ENCODE data around the gene FGD2. TPM values are rescaled to one million over a fixed set of nuclear protein-coding genes. Genes with fewer than 3 reads are reported as not detected.

FGD2 gene
- total RNA-seq, 4 donors from 2014 or later, result 2.7 to 9.2 (median 5.2) TPM

- H3K4me3 ChIP-seq (ENCODE audit: low read depth, poor library complexity, severe bottlenecking), result no peak overlapping the region
- no peak for DNase-seq (ENCODE audit: low spot score in 2 of 2)
- intact Hi-C loops (cut with DNase I; ENCODE audit: low total_unique reads), result no loop called here
- 76 to 91% methylated on average over 4 of the region's 4 CpGs for WGBS, 2 donors
- TF ChIP-seq CTCF (IDR thresholded peaks at IDR 0.05), result no peak
- TF ChIP-seq POLR2A (IDR thresholded peaks at IDR 0.05), result no peak
These were observed 40.5 kb upstream of the FGD2 start for GRCh38 chr6:36964908-36965307.

- DNase-seq (ENCODE audit: low spot score in 2 of 2), result no peak
- H3K4me3 ChIP-seq (ENCODE audit: low read depth, poor library complexity, severe bottlenecking), result no peak overlapping the region
- no peak for TF ChIP-seq CTCF (IDR thresholded peaks at IDR 0.05)
- no peak for TF ChIP-seq POLR2A (IDR thresholded peaks at IDR 0.05)
- intact Hi-C loops (cut with DNase I; ENCODE audit: low total_unique reads), result no loop called here
- WGBS, 2 donors, result 70 to 73% methylated on average over 3 of the region's 3 CpGs
These were observed 38.2 kb upstream of the FGD2 start for GRCh38 chr6:36967301-36967700.

GRCh38 chr6:36967757-36968156 lies 37.7 kb upstream of the FGD2 start:
- WGBS, 2 donors, result 65 to 76% methylated on average over 4 of the region's 4 CpGs
- DNase-seq (ENCODE audit: low spot score in 2 of 2), result no peak
- intact Hi-C loops (cut with DNase I; ENCODE audit: low total_unique reads), result no loop called here

GRCh38 chr6:36968266-36968977 lies 37.0 kb upstream of the FGD2 start:
- WGBS, 2 donors, result 44 to 55% methylated on average over 16 of the region's 16 CpGs
- H3K4me3 ChIP-seq (ENCODE audit: low read depth, poor library complexity, severe bottlenecking), result no peak overlapping the region
- TF ChIP-seq CTCF (IDR thresholded peaks at IDR 0.05), result no peak
- TF ChIP-seq POLR2A (IDR thresholded peaks at IDR 0.05), result no peak
- peak; percentile 82 to 93 for DNase-seq (ENCODE audit: low spot score in 2 of 2)
- intact Hi-C loops (cut with DNase I; ENCODE audit: low total_unique reads), result no loop called here

More at GRCh38 chr6:36967757-36968156, 37.7 kb upstream of the FGD2 start:
- no peak overlapping the region for H3K4me3 ChIP-seq (ENCODE audit: low read depth, poor library complexity, severe bottlenecking)
- TF ChIP-seq POLR2A (IDR thresholded peaks at IDR 0.05) (no peak), CTCF (IDR thresholded peaks at IDR 0.05) (no peak)

- WGBS, 2 donors, result 56 to 67% methylated on average over 13 to 14 of the region's 14 CpGs
These were observed 36.2 kb upstream of the FGD2 start for GRCh38 chr6:36969240-36969691.

More at GRCh38 chr6:36969240-36969691, 36.2 kb upstream of the FGD2 start:
- H3K4me3 ChIP-seq (ENCODE audit: low read depth, poor library complexity, severe bottlenecking), result no peak overlapping the region
- intact Hi-C loops (cut with DNase I; ENCODE audit: low total_unique reads), result no loop called here
- TF ChIP-seq CTCF (IDR thresholded peaks at IDR 0.05) (no peak), POLR2A (IDR thresholded peaks at IDR 0.05) (no peak)
- DNase-seq (ENCODE audit: low spot score in 2 of 2), result peak in 1 of 2 donors; percentile 59

Data from lower leg skin (tissue), 4 donors.